GM23338 (cell line): ENCODE measurements around the gene ANKRD31. TPM values are rescaled to one million over a fixed set of nuclear protein-coding genes. Genes with fewer than 3 reads are reported as not detected.

Experiments used
- ATAC-seq: fragments of 200-7000 bp; cut with Tn5 transposase; 3 replicates; pipeline ENCODE4 v1.9.1; 2020
- DNase-seq: peaks from one replicate; pipeline ENCODE4 v3.0.0-alpha.2; 2015; ENCODE audit warnings: low spot score
- H2AFZ ChIP-seq: fragments of 200-600 bp; sonication (generic); 2 replicates; pipeline ENCODE4 v1.8.0; 2016; ENCODE audit warnings: antibody characterized with exemption, mild to moderate bottlenecking, moderate library complexity
- H3F3A ChIP-seq: fragments of 200-600 bp; sonication (generic); replicated peaks from 2 replicates; pipeline ENCODE4 v1.8.0; 2017; ENCODE audit warnings: antibody characterized with exemption, mixed run types, low read depth
- H3K27ac ChIP-seq: fragments of 200-600 bp; sonication (generic); 2 replicates; pipeline ENCODE4 v1.6.1; 2016; ENCODE audit warnings: low read depth
- H3K27me3 ChIP-seq: fragments of 200-600 bp; sonication (generic); 2 replicates; pipeline ENCODE4 v1.8.0; 2016; ENCODE audit warnings: mild to moderate bottlenecking, mixed run types, moderate library complexity; ENCODE audit not compliant: insufficient read depth
- H3K36me3 ChIP-seq: fragments of 200-600 bp; sonication (generic); 2 replicates; pipeline ENCODE4 v1.8.0; 2016; ENCODE audit warnings: mild to moderate bottlenecking; ENCODE audit not compliant: insufficient read depth
- H3K4me1 ChIP-seq: fragments of 200-600 bp; sonication (generic); 2 replicates; pipeline ENCODE4 v1.8.0; 2016; ENCODE audit warnings: mild to moderate bottlenecking, moderate library complexity; ENCODE audit not compliant: insufficient read depth
- H3K4me2 ChIP-seq: fragments of 200-600 bp; sonication (generic); 2 replicates; pipeline ENCODE4 v1.7.1; 2017; ENCODE audit warnings: mixed run types
- H3K4me3 ChIP-seq: fragments of 200-600 bp; sonication (generic); 2 replicates; pipeline ENCODE4 v1.6.1; 2016; ENCODE audit warnings: mixed run types
- H3K79me2 ChIP-seq: fragments of 200-600 bp; sonication (generic); replicated peaks from 2 replicates; pipeline ENCODE4 v1.8.0; 2017; ENCODE audit warnings: mild to moderate bottlenecking; ENCODE audit not compliant: insufficient read depth
- H3K9me2 ChIP-seq: fragments of 200-600 bp; sonication (generic); 2 replicates; pipeline ENCODE4 v1.8.0; 2017; ENCODE audit not compliant: insufficient read depth
- H4K20me1 ChIP-seq: fragments of 200-600 bp; sonication (generic); replicated peaks from 2 replicates; pipeline ENCODE4 v1.8.0; 2017; ENCODE audit warnings: mild to moderate bottlenecking; ENCODE audit not compliant: insufficient read depth
- H3K27ac Mint-ChIP-seq: 2 replicates; pipeline ENCODE4 v1.8.0; 2020; ENCODE audit warnings: inconsistent platforms, mild to moderate bottlenecking, moderate library complexity, mixed read lengths
- H3K27me3 Mint-ChIP-seq: 3 replicates; pipeline ENCODE4 v1.8.0; 2022; ENCODE audit warnings: low read depth, mild to moderate bottlenecking, moderate library complexity, mixed read lengths, inconsistent platforms; ENCODE audit not compliant: insufficient read depth, poor library complexity
- H3K36me3 Mint-ChIP-seq: 3 replicates; pipeline ENCODE4 v1.8.0; 2021; ENCODE audit warnings: low read depth, mild to moderate bottlenecking, inconsistent platforms, moderate library complexity, mixed read lengths
- H3K4me1 Mint-ChIP-seq: 3 replicates; pipeline ENCODE4 v1.8.0; 2020; ENCODE audit warnings: mild to moderate bottlenecking, inconsistent platforms, mixed read lengths
- H3K4me3 Mint-ChIP-seq: 3 replicates; pipeline ENCODE4 v1.8.0; 2021; ENCODE audit warnings: moderate library complexity, mild to moderate bottlenecking, inconsistent platforms, mixed read lengths
- H3K9me3 Mint-ChIP-seq: 3 replicates; pipeline ENCODE4 v1.8.0; 2020; ENCODE audit warnings: moderate library complexity, mild to moderate bottlenecking, inconsistent platforms, mixed read lengths
- CREB1 ChIP-seq: fragments of 250-450 bp; sonication (Bioruptor Pico); IDR thresholded peaks from 2 replicates; pipeline ENCODE4 v1.5.0; 2020; ENCODE audit warnings: low read depth, mild to moderate bottlenecking, moderate library complexity
- EZH2 ChIP-seq: fragments of 200-600 bp; sonication (generic); IDR thresholded peaks from one replicate; pipeline ENCODE4 v1.8.0; 2017; ENCODE audit warnings: antibody characterized with exemption, mild to moderate bottlenecking, low read depth; ENCODE audit not compliant: unreplicated experiment
- EZH2phosphoT487 ChIP-seq: fragments of 200-600 bp; sonication (generic); IDR thresholded peaks from one replicate; pipeline ENCODE4 v1.8.1; 2018; ENCODE audit warnings: antibody characterized with exemption; ENCODE audit not compliant: unreplicated experiment
- JUNB ChIP-seq: IDR thresholded peaks from one replicate; pipeline ENCODE4 v1.6.1; 2016; ENCODE audit warnings: antibody characterized with exemption; ENCODE audit not compliant: unreplicated experiment
- NANOG ChIP-seq: IDR thresholded peaks from 2 replicates; pipeline ENCODE4 v1.6.1; 2016; ENCODE audit warnings: antibody characterized with exemption, borderline replicate concordance
- POLR2AphosphoS5 ChIP-seq: IDR thresholded peaks from 2 replicates; pipeline ENCODE4 v1.6.1; 2016; ENCODE audit warnings: antibody characterized with exemption, low read depth
- STAT1 ChIP-seq: IDR thresholded peaks from one replicate; pipeline ENCODE4 v1.6.1; 2016; ENCODE audit warnings: antibody characterized with exemption; ENCODE audit not compliant: unreplicated experiment
- ZNF114 ChIP-seq: fragments of 250-450 bp; sonication (Bioruptor Pico); IDR thresholded peaks from 2 replicates; pipeline ENCODE4 v1.5.0; 2020; ENCODE audit warnings: mild to moderate bottlenecking, moderate library complexity
- ZNF331 ChIP-seq: fragments of 250-450 bp; sonication (Bioruptor Pico); IDR thresholded peaks from 2 replicates; pipeline ENCODE4 v1.5.0; 2020; ENCODE audit warnings: low read depth, mild to moderate bottlenecking, moderate library complexity
- polyA plus RNA-seq: library from polyadenylated mRNA; unstranded; fragments of >200 nt; fragmentation: Nextera tagmentation; extraction: Ambion mirVana; gene quantifications from 2 replicates; pipeline ENCODE4 v1.2.1, GENCODE V29; 2016
- total RNA-seq: library from RNA; depleted of rRNA; stranded (reverse); fragments of >200 nt; shearing (Covaris generic); gene quantifications from 2 replicates; pipeline ENCODE4 v1.2.3, GENCODE V29; 2014
- TF ChIP-seq, protein P1 (sequence below): IDR thresholded peaks from 2 replicates; pipeline ENCODE4 v1.6.1; 2016; ENCODE audit warnings: antibody characterized with exemption
- TF ChIP-seq, protein P2 (sequence below): IDR thresholded peaks from one replicate; pipeline ENCODE4 v1.6.1; 2018; ENCODE audit warnings: antibody characterized with exemption; ENCODE audit not compliant: unreplicated experiment
- TF ChIP-seq, protein P3 (sequence below), 2 experiments: fragments of 200-600 bp in 1 of 2; sonication (generic) in 1 of 2; conservative IDR thresholded peaks; 2 replicates each; pipeline versions ENCODE4 v1.5.1 to v1.6.1; 2016 to 2017; ENCODE audit warnings: antibody characterized with exemption in 2 of 2, low read depth in 2 of 2, mild to moderate bottlenecking in 2 of 2, moderate library complexity in 1 of 2

Gene ANKRD31
- total and polyA plus RNA-seq, 2 experiments from 2014 or later, result 0.18 to 0.59 TPM

GRCh38 chr5:75234251-75234650 lies 2.4 kb downstream of the ANKRD31 start (continued):
- TF ChIP-seq JUNB (no peak), POLR2AphosphoS5 (no peak), EZH2 (no peak), EZH2phosphoT487 (no peak), NANOG (no peak), ZNF331 (CRISPR knock-in tag) (no peak), ZNF114 (no peak)
- TF ChIP-seq, protein P1, sequence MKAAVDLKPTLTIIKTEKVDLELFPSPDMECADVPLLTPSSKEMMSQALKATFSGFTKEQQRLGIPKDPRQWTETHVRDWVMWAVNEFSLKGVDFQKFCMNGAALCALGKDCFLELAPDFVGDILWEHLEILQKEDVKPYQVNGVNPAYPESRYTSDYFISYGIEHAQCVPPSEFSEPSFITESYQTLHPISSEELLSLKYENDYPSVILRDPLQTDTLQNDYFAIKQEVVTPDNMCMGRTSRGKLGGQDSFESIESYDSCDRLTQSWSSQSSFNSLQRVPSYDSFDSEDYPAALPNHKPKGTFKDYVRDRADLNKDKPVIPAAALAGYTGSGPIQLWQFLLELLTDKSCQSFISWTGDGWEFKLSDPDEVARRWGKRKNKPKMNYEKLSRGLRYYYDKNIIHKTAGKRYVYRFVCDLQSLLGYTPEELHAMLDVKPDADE, result no peak

DNA sequence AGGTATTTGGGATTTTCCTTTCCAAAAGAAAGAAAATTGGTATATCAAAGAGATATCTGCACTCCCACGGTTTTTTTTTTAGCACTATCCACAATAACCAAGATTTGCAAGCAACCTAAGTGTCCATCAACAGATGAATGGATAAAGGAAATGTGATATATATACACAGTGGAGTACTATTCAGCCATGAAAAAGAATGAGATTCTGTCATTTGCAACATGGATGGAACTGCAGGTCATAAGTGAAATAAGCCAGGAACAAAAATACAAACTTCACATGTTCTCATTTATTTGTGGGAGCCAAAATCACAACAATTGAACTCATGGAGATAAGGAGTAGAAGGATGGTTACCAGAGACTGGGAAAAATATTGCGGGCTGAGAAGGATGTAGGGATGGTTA lies 9.8 kb downstream of the ANKRD31 start:
- H3K4me1 ChIP-seq, result no peaks in the 10 kb centered on the region
- no peaks in the 10 kb centered on the region for H3K4me1 Mint-ChIP-seq
- no peaks in the 10 kb centered on the region for H3F3A ChIP-seq
- TF ChIP-seq ZNF331 (CRISPR knock-in tag) (no peak), CREB1 (CRISPR knock-in tag) (no peak), STAT1 (no peak), JUNB (no peak), POLR2AphosphoS5 (no peak), NANOG (no peak), ZNF114 (no peak), EZH2phosphoT487 (no peak)
- TF ChIP-seq, protein P2, sequence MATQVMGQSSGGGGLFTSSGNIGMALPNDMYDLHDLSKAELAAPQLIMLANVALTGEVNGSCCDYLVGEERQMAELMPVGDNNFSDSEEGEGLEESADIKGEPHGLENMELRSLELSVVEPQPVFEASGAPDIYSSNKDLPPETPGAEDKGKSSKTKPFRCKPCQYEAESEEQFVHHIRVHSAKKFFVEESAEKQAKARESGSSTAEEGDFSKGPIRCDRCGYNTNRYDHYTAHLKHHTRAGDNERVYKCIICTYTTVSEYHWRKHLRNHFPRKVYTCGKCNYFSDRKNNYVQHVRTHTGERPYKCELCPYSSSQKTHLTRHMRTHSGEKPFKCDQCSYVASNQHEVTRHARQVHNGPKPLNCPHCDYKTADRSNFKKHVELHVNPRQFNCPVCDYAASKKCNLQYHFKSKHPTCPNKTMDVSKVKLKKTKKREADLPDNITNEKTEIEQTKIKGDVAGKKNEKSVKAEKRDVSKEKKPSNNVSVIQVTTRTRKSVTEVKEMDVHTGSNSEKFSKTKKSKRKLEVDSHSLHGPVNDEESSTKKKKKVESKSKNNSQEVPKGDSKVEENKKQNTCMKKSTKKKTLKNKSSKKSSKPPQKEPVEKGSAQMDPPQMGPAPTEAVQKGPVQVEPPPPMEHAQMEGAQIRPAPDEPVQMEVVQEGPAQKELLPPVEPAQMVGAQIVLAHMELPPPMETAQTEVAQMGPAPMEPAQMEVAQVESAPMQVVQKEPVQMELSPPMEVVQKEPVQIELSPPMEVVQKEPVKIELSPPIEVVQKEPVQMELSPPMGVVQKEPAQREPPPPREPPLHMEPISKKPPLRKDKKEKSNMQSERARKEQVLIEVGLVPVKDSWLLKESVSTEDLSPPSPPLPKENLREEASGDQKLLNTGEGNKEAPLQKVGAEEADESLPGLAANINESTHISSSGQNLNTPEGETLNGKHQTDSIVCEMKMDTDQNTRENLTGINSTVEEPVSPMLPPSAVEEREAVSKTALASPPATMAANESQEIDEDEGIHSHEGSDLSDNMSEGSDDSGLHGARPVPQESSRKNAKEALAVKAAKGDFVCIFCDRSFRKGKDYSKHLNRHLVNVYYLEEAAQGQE, result no peak
- TF ChIP-seq, protein P3, sequence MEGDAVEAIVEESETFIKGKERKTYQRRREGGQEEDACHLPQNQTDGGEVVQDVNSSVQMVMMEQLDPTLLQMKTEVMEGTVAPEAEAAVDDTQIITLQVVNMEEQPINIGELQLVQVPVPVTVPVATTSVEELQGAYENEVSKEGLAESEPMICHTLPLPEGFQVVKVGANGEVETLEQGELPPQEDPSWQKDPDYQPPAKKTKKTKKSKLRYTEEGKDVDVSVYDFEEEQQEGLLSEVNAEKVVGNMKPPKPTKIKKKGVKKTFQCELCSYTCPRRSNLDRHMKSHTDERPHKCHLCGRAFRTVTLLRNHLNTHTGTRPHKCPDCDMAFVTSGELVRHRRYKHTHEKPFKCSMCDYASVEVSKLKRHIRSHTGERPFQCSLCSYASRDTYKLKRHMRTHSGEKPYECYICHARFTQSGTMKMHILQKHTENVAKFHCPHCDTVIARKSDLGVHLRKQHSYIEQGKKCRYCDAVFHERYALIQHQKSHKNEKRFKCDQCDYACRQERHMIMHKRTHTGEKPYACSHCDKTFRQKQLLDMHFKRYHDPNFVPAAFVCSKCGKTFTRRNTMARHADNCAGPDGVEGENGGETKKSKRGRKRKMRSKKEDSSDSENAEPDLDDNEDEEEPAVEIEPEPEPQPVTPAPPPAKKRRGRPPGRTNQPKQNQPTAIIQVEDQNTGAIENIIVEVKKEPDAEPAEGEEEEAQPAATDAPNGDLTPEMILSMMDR (conservative IDR thresholded peaks at IDR 0.05; ENCODE audit: low read depth in 2 of 2), result no peak
- H3K27me3 Mint-ChIP-seq, result peaks cover 2% of the 10 kb centered on the region
- no peak overlapping the region for H3K4me2 ChIP-seq
- ATAC-seq (no peak), DNase-seq (no peak)
- no peak overlapping the region for H2AFZ ChIP-seq
- no peaks in the 10 kb centered on the region for H3K79me2 ChIP-seq
- H3K27ac Mint-ChIP-seq, result no peak overlapping the region
- 0 out of 2 replicates have a peak, but pooled peaks cover 5% of the 10 kb centered on the region for H3K9me2 ChIP-seq
- no peaks in the 10 kb centered on the region for H3K9me3 Mint-ChIP-seq
- H3K36me3 ChIP-seq, result no peaks in the 10 kb centered on the region
- no peak overlapping the region for H3K27ac ChIP-seq
- no peak overlapping the region for H3K4me3 Mint-ChIP-seq
- no peaks in the 10 kb centered on the region for H3K27me3 ChIP-seq
- no peaks in the 10 kb centered on the region for H4K20me1 ChIP-seq
- H3K4me3 ChIP-seq, result no peak overlapping the region
- H3K36me3 Mint-ChIP-seq, result no peaks in the 10 kb centered on the region
